Hepatocyte (in vitro differentiated cells): ENCODE results near the gene MLYCD. TPM values are rescaled to one million over a fixed set of nuclear protein-coding genes. Genes with fewer than 3 reads are reported as not detected.

ENCODE experiments used
- DNase-seq: peaks from one replicate; pipeline ENCODE4 v3.0.0-alpha.2; 2016; ENCODE audit warnings: low spot score
- H2AFZ ChIP-seq: fragments of 200-600 bp; sonication (generic); 2 replicates; pipeline ENCODE4 v1.6.0; 2016; ENCODE audit warnings: antibody characterized with exemption, mild to moderate bottlenecking
- H3K27ac ChIP-seq: fragments of 200-600 bp; sonication (generic); 2 replicates; pipeline ENCODE4 v1.5.1; 2016; ENCODE audit warnings: mild to moderate bottlenecking
- H3K27me3 ChIP-seq: fragments of 200-600 bp; sonication (generic); 2 replicates; pipeline ENCODE4 v1.6.1; 2016
- H3K36me3 ChIP-seq: fragments of 200-600 bp; sonication (generic); replicated peaks from 2 replicates; pipeline ENCODE4 v1.5.1; 2016; ENCODE audit warnings: low read depth; ENCODE audit not compliant: insufficient read depth
- H3K4me1 ChIP-seq: fragments of 200-600 bp; sonication (generic); 2 replicates; pipeline ENCODE4 v1.5.1; 2016; ENCODE audit warnings: mild to moderate bottlenecking, moderate library complexity; ENCODE audit not compliant: insufficient read depth
- H3K4me2 ChIP-seq: fragments of 200-600 bp; sonication (generic); 2 replicates; pipeline ENCODE4 v1.6.0; 2016
- H3K4me3 ChIP-seq: fragments of 200-600 bp; sonication (generic); 2 replicates; pipeline ENCODE4 v1.5.1; 2016; ENCODE audit warnings: mild to moderate bottlenecking
- H3K79me2 ChIP-seq: fragments of 200-600 bp; sonication (generic); 2 replicates; pipeline ENCODE4 v1.6.0; 2017; ENCODE audit warnings: mild to moderate bottlenecking
- H3K9me2 ChIP-seq: fragments of 200-600 bp; sonication (generic); replicated peaks from 2 replicates; pipeline ENCODE4 v1.6.0; 2017; ENCODE audit warnings: mild to moderate bottlenecking; ENCODE audit not compliant: insufficient read depth
- H3K9me3 ChIP-seq: fragments of 200-600 bp; sonication (generic); 2 replicates; pipeline ENCODE4 v1.5.1; 2016; ENCODE audit warnings: low read depth, mild to moderate bottlenecking
- H4K20me1 ChIP-seq: fragments of 200-600 bp; sonication (generic); 2 replicates; pipeline ENCODE4 v1.6.0; 2016; ENCODE audit warnings: mild to moderate bottlenecking; ENCODE audit not compliant: insufficient read depth, poor library complexity, severe bottlenecking
- EZH2 ChIP-seq: fragments of 200-600 bp; sonication (generic); IDR thresholded peaks from 2 replicates; pipeline ENCODE4 v1.6.1; 2016; ENCODE audit warnings: antibody characterized with exemption, mild to moderate bottlenecking, borderline replicate concordance
- EZH2phosphoT487 ChIP-seq: fragments of 200-600 bp; sonication (generic); IDR thresholded peaks from one replicate; pipeline ENCODE4 v1.6.1; 2018; ENCODE audit warnings: antibody characterized with exemption, mild to moderate bottlenecking, low read depth, moderate library complexity; ENCODE audit not compliant: unreplicated experiment, severe bottlenecking
- WGBS: methylation state at CpG from one replicate; pipeline ENCODE4 v1.1.6; 2016; ENCODE audit warnings: low lambda C conversion rate; ENCODE audit errors: missing lambda C conversion rate; 5-methylcytosine and 5-hydroxymethylcytosine counted together
- polyA plus RNA-seq: library from polyadenylated mRNA; unstranded; fragments of >200 nt; fragmentation: Nextera tagmentation; extraction: Ambion mirVana; gene quantifications from 2 replicates; pipeline ENCODE4 v1.2.1, GENCODE V29; 2016
- total RNA-seq: library from RNA; depleted of rRNA; stranded (reverse); fragments of >200 nt; gene quantifications from 2 replicates; pipeline ENCODE4 v1.2.3, GENCODE V29; 2014
- TF ChIP-seq, protein P1 (sequence below): fragments of 200-600 bp; sonication (generic); IDR thresholded peaks from 2 replicates; pipeline ENCODE4 v1.5.1; 2016; ENCODE audit warnings: antibody characterized with exemption, mild to moderate bottlenecking; ENCODE audit not compliant: poor library complexity

The MLYCD gene
- total and polyA plus RNA-seq, 2 experiments from 2014 or later = 6.3 to 10.1 TPM

DNA sequence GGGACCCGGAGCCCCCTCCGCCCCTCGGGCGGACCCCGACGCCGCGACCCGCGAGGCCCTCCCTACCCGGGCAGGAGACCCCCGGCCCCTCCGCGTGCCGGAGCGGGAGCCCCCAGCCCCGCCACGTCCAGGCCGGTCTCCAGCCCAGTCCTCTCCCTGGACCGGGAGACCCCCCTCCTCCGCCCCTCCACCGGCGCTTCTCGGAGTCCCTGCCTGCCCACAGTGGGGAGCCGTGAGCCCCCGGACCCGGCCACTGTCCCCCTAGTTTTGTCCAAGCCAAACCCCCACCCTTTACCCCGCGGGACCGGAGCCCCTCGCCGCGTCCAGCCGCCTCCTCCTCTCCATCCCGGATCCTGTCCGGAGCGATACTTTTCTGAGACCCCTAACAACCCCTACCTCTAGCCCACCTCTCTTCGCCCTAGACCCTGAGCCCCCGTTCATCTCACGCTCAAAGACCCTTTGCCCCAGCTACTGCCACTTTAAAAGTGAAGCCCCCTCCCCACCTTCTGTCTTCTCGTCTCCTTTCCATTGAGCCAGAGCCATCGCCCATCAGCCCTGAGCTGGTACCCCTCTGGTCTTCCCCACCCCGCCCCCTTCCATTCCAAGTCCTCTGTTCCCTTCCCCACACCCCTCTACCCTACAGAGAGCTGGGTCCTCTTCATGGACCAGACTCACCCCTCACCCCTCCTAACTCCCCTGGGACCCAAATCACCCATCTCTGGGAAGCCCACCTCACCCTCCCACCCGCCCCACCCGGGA lies 70.2 kb downstream of the MLYCD start:
- no peak for DNase-seq
- no peak overlapping the region for H2AFZ ChIP-seq
- H4K20me1 ChIP-seq = no peaks in the 10 kb centered on the region
- H3K9me2 ChIP-seq = no peaks in the 10 kb centered on the region
- 28% methylated on average over 5 of the region's 45 CpGs for WGBS
- TF ChIP-seq EZH2 (peak; percentile 48), EZH2phosphoT487 (no peak)
- TF ChIP-seq, protein P1, sequence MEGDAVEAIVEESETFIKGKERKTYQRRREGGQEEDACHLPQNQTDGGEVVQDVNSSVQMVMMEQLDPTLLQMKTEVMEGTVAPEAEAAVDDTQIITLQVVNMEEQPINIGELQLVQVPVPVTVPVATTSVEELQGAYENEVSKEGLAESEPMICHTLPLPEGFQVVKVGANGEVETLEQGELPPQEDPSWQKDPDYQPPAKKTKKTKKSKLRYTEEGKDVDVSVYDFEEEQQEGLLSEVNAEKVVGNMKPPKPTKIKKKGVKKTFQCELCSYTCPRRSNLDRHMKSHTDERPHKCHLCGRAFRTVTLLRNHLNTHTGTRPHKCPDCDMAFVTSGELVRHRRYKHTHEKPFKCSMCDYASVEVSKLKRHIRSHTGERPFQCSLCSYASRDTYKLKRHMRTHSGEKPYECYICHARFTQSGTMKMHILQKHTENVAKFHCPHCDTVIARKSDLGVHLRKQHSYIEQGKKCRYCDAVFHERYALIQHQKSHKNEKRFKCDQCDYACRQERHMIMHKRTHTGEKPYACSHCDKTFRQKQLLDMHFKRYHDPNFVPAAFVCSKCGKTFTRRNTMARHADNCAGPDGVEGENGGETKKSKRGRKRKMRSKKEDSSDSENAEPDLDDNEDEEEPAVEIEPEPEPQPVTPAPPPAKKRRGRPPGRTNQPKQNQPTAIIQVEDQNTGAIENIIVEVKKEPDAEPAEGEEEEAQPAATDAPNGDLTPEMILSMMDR = no peak
- no peaks in the 10 kb centered on the region for H3K79me2 ChIP-seq
- no peaks in the 10 kb centered on the region for H3K36me3 ChIP-seq
- H3K9me3 ChIP-seq = no peaks in the 10 kb centered on the region
- peaks cover 10% of the 10 kb centered on the region for H3K27me3 ChIP-seq
- H3K27ac ChIP-seq = no peak overlapping the region
- H3K4me2 ChIP-seq = peak overlapping the region; percentile 67
- H3K4me3 ChIP-seq = no peak overlapping the region
- H3K4me1 ChIP-seq = no peaks in the 10 kb centered on the region

DNA sequence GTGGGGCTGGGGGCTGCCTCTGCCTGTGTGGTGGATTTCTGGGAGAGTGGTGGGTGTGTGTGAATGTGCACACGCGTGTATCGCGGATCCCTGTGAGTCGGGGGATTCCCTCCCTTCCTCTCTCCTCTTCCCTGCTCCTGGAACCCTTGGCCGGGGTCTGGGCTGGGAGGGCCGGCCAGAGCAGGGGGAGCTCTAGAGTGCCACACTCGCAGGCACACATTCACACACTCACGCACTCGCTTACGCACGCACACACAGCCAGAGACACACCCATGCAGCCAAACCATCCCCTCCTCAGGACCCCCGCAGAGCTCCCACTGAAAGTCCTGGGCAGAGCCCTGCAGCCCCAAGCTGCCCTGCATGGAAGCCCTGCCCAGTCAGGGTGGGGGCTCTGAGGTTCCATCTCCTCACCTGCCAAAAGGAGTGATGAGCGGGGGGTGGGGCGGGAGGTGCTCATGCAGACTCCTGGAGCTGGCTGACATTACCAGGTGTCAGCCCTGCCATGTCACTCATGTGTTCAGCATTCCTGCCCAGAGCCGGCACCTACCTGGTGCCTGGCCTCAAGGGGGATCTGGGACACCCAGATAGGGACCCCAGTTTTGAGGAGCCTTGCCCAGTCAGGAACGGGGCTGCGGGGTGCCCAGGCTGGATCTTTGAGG lies 71.0 kb downstream of the MLYCD start:
- H3K9me3 ChIP-seq = no peaks in the 10 kb centered on the region
- H3K36me3 ChIP-seq = no peaks in the 10 kb centered on the region
- H3K4me2 ChIP-seq = no peak overlapping the region
- H3K4me3 ChIP-seq = no peak overlapping the region
- H2AFZ ChIP-seq = no peak overlapping the region
- H3K27ac ChIP-seq = no peak overlapping the region
- no peaks in the 10 kb centered on the region for H3K79me2 ChIP-seq
- peaks cover 10% of the 10 kb centered on the region for H3K27me3 ChIP-seq
- no peaks in the 10 kb centered on the region for H3K9me2 ChIP-seq
- 71% methylated on average over 14 of the region's 18 CpGs for WGBS
- H3K4me1 ChIP-seq = no peaks in the 10 kb centered on the region
- DNase-seq = no peak
- H4K20me1 ChIP-seq = no peaks in the 10 kb centered on the region
- TF ChIP-seq EZH2 = no peak

DNA sequence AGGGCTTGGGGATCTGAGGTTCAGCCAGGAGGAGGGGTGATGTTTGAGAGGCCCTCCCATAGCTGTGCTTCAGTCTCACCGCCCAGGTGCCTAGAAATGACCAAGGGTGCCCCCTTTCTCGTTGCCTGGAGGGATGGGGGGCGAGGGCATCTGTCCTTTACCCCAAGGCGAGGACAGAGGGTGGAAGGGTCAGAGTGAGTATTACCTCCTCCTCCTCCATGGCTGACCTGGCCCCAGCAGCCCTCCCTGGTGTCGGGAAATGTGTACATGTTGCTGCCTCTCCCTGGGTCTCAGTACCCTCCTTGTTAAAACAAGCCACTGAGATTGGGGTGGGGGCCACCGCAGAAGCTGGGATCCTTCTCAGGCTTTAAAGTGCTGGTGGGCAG lies 71.5 kb downstream of the MLYCD start:
- Histone ChIP-seq H3K79me2 (no peaks in the 10 kb centered on the region), H3K9me2 (no peaks in the 10 kb centered on the region), H3K36me3 (no peaks in the 10 kb centered on the region), H3K27me3 (peaks cover 10% of the 10 kb centered on the region), H3K4me2 (no peak overlapping the region), H3K9me3 (no peaks in the 10 kb centered on the region), H3K4me1 (no peaks in the 10 kb centered on the region), H2AFZ (no peak overlapping the region), H4K20me1 (no peaks in the 10 kb centered on the region), H3K4me3 (no peak overlapping the region), H3K27ac (no peak overlapping the region)
- TF ChIP-seq, protein P1 = no peak
- TF ChIP-seq EZH2 = no peak
- TF ChIP-seq EZH2phosphoT487 = no peak
- 93% methylated on average over 6 of the region's 6 CpGs for WGBS
- DNase-seq = no peak
